ENCODE data around the gene ABCC5.

DNA sequence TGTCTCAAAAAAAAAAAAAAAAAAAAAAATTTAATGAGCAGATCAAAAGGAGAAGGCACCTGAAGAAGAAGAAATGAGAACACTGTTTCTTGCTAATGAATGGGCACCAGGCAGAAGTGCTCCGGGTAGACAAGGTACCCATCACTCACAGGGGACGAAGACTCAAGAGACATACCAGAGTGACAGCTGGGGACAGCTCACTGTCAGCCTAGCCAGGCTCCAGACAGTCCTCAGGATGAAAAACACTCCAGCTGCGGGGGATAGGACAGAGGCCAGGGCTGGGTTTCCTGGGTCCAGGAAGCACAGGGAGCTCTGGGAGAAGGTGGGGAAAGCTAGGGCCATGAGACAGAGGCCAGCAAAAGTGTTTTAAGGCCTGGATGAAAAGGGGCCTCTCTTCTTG, 84.5 kb downstream of the ABCC5 start:
- no peak for TF ChIP-seq POLR2AphosphoS5 (IDR thresholded peaks at IDR 0.05; ENCODE audit: borderline replicate concordance, low read depth, low read length)
- no peak for TF ChIP-seq EZH2 (IDR thresholded peaks at IDR 0.05)
- TF ChIP-seq FOXP2 (optimal IDR thresholded peaks at IDR 0.05; ENCODE audit: control extremely low read depth, extremely low read length, insufficient read depth) = no peak

Measured in SK-N-MC (cell line).